Activated naive CD4-positive, alpha-beta T cell treated with Interleukin-2 at 50 U/mL for 16 hours (primary cell): ENCODE data around the gene TENT5A.
"Not testable (repeated sequence)": the region's sequence is repeated elsewhere in the genome, so short reads cannot be mapped to it uniquely, and the experiment has no call there.

Experiments
- DNase-seq: peaks from one replicate; pipeline ENCODE4 v3.0.0-alpha.2; 2020

TENT5A gene

DNA sequence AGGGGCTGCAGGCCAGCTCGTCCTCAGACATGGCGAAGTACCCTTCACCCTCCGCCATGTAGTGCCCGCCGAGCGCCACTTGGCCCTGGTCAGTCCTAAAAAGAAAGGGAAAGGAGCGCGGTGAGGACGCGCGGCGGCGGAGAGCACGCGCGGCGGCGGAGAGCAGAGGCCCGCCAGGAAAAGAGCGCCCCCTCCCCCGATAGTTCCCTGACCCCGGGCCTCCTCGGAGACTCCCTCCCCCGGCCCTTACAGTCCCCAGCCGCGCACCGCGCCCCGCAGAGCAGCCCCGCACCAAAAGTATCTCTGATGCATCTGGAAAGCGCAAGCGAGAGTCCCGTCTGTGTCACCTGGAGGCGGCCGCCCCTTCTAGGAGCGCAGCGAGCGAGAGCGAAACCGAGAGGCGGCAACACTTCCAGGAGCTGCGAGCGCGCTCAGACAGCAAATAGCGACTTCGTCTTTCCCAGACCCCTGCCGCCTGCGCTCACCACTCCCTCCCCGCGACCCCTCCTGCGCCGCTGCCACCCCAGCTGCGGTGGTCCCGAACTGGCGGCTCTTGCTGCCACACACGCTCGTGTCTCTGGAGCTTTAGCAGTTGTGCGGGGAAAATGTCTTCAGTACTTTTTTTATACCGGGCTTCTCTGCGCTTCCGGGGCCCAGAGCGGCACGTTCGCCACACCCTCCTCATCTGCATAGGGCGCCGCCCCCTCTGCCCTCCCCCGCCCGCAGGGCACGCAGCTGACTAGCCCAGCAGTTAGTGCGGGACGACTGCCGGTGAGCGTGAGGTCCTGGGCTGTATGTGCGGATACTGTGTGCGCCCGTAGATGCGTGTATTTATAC lies at the start of gene TENT5A:
TSS of gene TENT5A (minus strand) at position 598 of the 837 bp plus-strand sequence. CDS start at position 58, 540 bp downstream.
- peak; percentile 85 for DNase-seq

DNA sequence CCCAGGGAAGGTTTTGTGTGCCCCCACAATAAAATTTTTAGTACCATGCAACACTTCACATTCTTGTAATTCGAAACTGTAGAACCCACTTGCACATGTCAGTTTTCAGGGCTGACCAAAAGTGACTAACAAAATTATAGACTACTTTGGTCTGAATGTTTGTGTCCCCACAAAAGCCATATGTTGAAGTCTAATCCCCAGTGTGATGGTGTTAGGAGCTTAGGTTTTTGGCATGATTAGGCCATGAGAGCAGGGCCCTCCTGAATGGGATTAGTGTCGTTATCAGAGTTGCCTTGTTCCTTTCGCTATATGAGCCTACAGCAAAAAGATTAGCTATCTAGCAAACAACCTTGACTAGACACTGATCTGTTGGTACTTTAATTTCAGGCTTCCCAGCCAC lies 49.0 kb upstream of the TENT5A start:
- no peak for DNase-seq

DNA sequence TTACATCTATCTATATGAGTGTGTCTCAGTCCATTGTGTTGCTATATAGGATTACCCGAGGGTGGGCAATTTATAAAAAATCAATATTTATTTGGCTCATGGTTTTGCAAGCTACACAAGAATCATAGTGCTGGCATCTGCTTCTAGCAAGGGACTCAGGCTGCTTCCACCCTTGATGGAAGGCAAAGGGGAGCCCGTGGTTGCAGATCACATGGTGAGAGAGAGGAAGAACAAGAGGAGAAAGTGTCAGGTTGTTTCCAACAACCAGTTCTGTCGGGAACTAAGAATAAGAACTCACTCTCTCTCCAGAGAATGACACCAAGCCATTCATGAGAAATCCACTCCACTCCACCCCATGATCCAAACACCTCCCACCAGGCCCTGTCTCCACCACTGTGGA lies 48.2 kb upstream of the TENT5A start:
- no peak for DNase-seq

DNA sequence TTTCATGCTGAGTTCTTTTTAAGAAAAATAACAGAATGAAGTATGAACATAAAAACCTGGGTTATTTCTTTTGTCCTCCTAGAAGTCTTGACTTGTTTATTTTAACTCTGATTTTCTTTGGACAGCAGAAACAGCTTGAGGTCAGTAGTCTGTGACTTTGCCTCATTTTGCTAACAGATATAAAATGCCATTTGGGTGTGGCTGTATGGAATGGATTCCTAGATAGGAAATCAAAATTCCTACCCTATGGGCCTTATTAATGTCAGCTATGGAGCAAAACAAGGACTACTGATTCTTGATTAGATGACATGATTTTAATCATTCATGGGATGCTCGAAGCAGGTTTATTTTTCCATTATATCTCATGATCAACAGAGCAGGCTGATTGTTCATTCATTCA lies 46.8 kb upstream of the TENT5A start:
- DNase-seq = no peak

DNA sequence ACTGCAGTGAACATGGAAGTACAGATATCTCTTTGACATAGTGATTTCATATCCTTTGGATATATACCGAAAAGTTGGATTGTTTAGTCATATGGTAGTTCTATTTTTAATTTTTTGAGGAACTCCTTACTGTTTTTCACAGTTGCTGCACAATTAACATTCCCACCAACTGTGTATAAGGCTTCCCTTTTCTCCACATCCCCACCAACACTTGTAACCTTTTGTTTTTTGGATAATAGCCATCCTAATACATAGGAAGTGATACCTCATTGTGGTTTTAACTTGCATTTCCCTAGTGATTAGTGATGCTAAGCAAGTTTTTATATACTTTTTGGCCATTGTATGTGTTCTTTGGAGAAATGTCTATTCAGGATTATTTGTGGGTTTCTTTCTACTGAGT lies 45.1 kb upstream of the TENT5A start:
- no peak for DNase-seq

DNA sequence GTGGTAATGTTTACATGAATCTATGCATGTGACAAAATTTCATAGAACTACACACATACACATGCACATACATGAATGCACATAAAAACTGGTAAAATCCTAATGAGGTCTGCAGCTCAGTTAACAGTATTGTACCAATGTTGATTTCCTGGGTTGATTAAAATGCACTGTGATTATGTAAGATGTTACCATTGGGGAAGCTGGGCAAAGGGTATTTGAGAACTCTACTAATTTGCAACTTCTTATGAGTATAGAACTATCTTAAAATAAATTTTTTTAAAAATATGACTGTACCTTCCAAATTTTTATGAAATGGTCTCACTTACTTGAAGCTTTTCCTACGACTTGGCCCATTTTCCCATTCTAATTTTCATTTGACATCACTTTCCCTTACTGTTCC lies 43.4 kb upstream of the TENT5A start:
- no peak for DNase-seq

DNA sequence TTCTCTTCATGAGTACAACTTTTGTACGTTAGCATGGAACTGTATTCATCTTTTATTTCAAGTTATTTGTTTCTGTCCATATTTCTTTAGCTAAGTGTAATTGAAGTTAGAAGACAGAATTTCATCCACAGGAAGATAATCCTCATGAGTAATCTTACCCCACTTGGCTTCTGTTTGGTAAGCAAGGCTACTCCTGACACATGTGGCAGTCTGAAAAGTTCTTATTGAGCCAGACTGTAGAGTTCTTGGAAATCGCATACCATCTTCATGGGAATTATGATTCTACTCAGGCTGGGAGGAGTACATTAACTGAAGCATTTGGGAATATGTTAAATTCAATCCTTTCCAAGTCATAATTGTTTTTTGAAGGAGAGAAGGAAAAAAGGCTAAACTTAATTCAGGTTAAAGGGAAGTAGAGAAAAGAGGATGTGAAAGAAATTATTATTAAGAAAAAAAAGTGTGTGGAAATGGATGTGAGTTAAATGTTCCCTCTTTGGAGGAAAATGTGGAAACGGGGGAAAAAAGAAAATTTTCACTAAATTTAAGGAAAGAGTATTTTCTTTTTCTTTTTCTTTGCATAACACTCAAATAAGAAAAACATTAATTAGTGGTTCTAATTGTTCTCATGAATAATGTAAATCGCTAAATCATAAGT lies 41.5 kb upstream of the TENT5A start:
- no peak for DNase-seq

DNA sequence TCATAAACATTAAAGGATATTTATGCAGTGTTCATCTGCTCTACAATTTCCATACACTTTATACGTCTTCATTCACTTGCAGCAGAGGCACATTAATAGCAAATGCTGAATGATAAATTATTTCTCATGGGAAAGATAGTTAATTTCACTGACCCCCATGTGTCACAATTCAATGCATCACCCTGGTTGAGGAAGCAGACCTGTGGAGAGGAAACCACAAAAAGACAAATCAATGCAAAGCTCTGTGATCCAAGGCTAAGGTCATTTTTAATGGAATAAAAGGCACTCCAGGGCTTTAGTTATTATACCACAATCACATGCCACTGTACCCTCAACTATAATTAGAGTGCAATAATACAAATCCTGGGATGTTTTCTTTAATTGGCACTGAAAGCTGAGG lies 40.3 kb upstream of the TENT5A start:
- DNase-seq = no peak

DNA sequence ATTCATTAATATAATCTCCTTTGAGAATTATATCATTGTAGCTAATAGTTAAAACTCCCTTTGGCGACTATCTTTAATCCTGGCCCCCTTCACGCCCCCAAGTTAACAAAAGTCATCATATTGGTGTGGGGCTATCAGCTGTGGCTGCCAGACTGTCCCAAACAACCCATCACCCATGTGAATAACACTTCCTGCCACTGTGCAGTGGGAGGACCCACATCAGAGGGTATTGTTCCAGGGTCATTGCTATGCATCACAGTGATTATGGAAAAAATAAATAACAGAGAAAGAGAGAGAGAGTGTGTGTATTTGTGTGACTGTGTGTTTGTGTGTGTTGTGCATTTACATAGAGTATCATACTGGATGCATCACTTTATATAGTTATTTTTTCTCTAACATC lies 39.3 kb upstream of the TENT5A start:
- DNase-seq = no peak

DNA sequence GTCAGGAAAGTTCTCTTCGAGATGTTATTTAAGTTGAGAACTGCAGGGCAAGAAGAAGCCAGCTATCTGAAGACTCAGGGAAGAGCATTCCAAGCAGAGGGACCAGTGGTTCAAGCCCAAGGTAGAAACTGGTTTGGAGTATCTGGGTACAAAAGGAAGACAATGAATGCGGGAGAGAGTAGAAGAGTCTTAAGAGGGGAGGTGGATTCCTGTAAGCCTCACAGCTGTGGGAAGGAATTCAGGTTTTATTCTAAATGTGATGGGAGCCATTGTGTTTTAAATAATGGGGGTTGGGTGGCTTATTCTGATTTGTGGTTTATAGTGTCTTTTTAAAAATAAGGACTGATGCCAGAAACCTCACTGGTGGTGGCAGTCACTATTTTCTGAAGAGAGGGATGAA lies 37.6 kb upstream of the TENT5A start:
- no peak for DNase-seq

DNA sequence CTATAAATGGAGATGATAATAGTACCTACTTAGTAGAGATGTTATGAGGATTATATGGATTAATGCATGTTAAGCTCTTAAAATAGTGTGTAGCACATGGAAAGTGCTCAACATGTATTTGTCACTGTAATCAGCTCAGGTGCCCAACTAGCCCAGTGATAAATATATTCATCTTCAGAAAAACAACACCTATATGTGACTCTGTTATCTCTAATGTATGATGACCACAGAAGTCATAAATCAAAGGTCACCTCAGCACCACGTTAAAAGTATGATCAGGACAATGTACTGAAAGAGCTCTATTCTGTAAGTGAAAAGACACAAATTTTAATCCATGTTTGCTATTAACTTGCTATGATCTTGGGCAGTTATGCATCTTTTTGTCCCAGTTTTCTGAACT lies 36.8 kb upstream of the TENT5A start:
- DNase-seq = no peak

DNA sequence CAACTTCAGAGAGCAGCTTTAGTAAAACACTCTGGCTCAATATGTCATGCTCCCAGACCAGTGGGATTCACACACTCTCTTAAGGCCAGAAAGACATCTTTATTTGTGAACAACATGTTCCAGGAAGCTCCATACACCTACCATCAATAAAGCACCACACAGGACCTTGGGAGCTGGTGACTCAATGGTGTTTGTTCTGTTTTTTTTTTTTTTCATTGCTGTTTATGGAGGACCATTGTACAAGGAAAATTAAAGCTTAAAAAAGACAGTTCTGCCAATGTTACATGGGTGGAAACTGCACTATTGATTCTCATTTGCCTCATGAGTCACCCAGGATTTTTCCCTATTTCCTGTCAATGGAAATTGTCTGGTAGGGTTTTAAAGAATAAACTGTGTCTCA lies 36.3 kb upstream of the TENT5A start:
- no peak for DNase-seq

DNA sequence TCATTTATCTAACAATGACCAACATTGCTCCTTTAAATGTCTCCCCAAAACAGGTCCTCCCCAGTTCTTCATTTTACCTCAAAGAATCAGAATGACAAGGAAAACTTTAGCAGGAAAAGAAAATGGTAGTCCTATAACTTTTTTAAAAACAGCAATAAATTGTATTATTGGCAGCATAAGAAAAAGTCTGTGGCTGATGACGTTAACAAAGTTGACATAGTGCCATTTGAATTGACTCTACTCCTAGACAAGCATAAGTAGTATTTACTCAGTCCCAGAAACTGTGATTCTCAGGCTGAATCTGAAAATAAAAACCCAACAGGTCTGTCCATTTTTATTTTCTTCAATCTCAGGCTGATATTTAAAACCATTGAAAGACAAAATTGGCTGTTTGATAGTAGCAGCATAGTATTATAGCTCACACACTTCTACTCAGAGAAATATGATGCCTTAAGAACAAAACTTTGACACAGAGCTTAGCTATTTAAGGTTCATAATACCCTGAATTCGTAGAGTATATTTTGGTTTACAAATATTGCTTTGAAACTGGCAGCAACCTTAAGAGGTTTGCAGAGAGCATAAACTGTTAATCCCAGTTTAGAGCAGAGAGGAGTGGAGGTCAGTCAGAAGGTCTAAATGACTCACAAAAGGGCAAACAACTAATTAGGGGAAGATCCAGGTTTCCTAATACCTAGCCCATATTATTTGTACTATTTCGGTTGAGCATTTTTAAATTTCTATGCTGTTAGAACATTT lies 35.0 kb upstream of the TENT5A start:
- no peak for DNase-seq

DNA sequence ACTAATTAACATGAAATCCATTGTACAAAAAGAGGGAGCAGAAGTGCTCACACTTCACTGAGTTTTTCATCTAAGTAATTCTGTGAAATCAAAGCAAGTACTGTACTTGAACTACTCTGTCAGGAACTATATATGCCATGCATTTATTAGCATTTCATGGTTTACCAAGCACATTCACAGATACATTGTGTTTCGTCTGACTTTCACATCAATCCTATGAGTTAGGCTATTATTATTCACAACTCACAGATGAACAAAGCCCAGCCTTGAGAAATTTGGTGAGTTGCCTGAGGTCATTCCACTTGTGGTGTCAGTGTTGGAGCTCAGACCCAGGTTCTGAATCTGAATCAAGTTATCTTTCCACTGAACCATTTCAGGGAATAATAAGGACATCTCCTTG lies 33.7 kb upstream of the TENT5A start:
- no peak for DNase-seq

DNA sequence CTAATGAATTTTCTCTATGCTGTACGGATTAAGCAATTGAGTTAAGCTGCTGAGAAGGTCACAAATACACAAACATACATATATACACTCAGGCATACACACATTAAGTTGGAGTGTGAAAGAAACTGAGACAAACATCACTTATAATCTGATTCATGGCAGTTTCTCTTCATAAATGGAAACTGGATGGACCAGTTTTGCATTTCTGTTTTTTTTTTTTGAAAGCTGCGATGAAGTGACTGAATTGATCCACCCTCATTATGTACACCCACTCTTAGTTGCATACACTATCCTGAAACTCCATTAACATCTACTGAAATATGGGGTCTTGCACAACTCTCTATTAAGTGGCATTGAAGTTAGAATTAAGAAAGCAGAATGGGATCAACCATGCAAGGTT lies 32.9 kb upstream of the TENT5A start:
- no peak for DNase-seq

DNA sequence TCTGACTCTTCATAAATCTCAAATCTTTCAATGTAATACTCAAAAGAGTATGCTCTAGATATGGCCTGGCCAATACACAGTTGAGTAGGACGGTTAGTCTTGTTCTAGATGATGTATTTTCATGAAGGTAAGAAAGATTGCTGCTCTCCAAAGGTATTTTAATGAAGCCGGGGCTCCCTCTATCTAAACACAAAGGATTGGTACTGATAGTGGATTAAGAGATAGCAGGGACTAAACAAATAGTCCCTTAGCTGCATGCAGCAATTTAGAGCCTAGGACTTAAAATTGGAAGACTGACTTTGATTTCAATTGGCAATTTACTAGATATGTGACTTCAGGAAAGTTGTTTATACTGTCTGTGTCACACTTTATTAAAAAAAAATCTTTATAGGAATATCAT lies 31.4 kb upstream of the TENT5A start:
- DNase-seq = no peak

DNA sequence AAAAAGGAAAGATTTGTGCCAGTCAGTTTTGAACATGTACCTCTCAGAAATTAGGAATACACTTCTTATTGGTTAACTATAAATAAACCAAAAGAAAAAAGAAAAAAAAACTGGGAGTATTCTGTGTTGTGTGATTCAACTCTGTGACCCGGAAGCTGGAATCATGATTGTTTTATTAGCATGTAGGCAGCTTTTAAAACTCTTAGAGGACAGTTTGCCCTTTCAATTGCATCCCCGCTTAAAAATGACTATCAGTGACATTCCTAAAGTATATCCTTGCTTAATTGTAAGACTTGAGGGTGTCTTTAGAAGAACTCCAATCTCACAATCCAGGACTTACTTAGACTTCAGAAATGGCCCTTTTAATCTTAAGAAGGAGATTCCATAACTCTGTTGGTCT lies 29.1 kb upstream of the TENT5A start:
- no peak for DNase-seq

DNA sequence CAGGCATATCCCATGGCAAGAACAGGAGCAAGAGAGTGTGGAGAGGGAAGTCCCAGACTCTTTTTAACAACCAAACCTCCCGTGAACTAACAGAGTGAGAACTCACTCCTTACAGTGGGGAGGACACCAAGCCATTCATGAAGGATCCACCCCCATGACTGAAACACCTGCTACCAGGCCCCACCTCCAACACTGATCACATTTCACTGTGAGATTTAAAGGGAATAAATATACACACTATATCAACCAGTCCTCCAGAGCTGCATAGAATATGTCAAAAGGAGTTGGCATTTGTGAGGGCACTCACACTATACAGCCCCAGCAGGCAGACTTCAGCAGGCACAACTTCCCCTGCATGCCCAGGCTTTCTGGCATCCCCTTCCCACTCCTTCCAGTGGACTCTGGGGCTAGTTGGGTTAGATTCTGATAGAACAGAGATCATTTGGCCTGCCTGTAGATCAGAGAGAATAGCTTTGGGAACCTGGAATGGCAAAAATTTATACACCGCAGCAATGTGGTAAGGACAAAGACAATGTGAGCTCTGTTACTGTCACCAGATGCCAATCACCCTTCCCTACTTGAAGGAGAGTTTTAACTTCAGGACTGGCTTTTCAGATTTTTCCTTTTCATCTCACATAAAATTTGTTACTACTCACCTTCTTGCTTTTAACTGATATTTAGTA lies 25.2 kb upstream of the TENT5A start:
- DNase-seq = no peak

DNA sequence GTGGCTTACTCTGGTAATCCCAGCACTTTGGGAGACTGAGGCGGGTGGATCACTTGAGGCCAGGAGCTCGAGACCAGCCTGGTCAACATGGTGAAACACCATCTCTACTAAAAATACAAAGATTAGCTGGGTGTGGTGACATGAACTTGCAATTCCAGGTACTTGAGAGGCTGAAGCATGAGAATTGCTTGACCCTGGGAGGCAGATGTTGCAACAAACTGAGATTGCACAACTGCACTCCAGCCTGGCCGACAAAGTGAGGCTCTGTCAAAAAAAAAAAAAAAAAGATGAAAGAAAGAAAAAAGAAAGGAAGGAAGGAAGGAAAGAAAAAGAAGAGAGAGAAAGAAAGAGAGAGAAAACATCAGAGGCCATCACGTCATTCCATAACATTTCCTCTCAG lies 23.7 kb upstream of the TENT5A start:
- DNase-seq = not testable (repeated sequence)

DNA sequence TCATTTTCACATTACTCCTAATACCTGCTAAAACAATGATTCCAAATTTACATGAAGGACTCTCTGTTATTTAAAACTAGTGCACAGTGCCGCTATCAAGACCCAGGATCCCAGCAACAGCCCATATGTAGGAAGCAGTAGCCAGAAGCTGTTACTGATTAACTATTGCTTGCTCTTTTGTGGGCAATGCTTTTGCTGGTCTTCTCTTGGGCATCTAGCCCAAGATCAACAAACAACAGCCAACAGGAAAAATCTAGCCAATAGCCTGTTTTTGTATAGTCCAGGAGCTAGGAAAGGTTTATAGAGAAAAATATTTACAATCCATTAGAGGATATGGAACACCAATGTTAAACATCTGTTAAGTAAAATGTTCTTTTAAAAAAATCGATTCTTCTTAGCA lies 22.1 kb upstream of the TENT5A start:
- no peak for DNase-seq

DNA sequence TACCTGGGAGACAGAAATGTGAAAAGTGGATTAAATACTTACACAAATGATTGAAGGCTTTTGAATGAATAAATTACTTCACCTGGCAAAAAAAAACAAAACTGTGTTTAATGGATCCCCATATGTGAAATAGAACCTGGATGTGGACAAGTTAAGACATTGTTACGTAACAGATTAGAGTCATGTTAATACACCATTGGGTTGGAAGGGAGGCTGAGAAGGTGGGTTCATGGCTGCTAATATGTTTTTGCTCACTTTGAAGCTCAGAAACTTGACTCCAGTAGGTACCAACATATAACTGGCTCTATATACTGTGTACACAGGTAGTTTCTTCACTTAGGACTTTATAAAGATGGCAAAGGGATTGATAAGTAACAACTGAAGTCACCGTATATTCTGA lies 21.4 kb upstream of the TENT5A start:
- no peak for DNase-seq

DNA sequence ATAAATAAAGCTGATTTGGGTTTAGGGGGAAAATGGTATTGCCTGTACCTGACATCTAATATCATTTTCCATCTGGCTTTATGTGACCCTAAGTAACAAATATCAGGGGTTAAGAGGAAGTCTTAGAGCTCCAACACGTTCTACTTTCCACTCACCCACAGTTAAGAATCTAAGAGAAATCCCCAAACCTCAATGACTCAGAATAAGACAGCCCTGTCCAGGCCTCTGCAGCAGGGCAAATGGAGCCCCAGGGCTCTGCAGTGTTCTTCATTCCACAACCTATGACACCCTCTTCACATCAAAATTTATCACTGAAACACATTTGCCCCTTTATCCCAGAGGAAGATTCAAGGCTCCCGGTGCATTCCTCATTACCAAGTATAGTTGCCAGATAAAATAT lies 20.3 kb upstream of the TENT5A start:
- DNase-seq = no peak

DNA sequence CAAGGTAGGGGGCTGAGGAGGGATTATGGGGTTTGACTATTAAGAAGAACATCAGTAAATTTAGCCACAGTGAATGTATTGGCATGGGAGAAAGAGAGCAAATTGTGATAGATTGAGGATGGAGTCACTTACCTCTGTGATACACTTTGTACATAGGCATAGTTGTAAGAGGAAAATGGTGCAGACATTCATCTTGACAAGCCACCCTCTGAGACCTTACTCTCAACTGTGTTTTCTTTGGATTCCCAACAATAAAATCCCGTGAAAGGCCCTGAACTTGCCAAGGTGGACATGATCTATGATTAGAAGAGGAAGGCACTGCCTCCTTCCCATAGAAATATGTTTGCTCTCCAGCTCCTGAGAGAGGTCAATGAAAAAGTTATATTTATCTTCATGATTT lies 18.6 kb upstream of the TENT5A start:
- no peak for DNase-seq
